Omental fat pad (tissue), 4 donors: ENCODE results near the gene WIPI1. TPM values are rescaled to one million over a fixed set of nuclear protein-coding genes. Genes with fewer than 3 reads are reported as not detected.
A peak's percentile ranks its signal among the peaks of the same experiment; 100 is the strongest.

Experiments
- ATAC-seq: fragments of 150-250 bp; one replicate; pipeline ENCODE4 v1.9.1; 2016; ENCODE audit warnings: mild to moderate bottlenecking, moderate library complexity; ENCODE audit not compliant: low FRiP score
- DNase-seq: peaks from one replicate; pipeline ENCODE4 v3.0.0-alpha.2; 2019; ENCODE audit warnings: low spot score
- CTCF ChIP-seq, 3 donors: fragments of 450-650 bp; IDR thresholded peaks; one replicate each; pipeline ENCODE4 v1.5.1; 2016 to 2017; ENCODE audit warnings: antibody characterized with exemption in 3 of 3, mild to moderate bottlenecking in 3 of 3, moderate library complexity in 2 of 3
- total RNA-seq, 4 donors: library from RNA; depleted of rRNA; stranded (reverse); fragments of >200 nt; gene quantifications; one replicate each; pipeline ENCODE4 v1.1.0, GENCODE V29; 2016

Gene WIPI1
- total RNA-seq, 4 donors from 2014 or later, result 50.1 to 101 (median 60.2) TPM

- ATAC-seq (no peak), DNase-seq (no peak)
- no peak for TF ChIP-seq CTCF (IDR thresholded peaks at IDR 0.05)
These were observed 13.7 kb upstream of the WIPI1 start for GRCh38 chr17:68470961-68471360.

GRCh38 chr17:68468788-68469187 lies 11.5 kb upstream of the WIPI1 start:
- ATAC-seq, result no peak
- no peak for TF ChIP-seq CTCF (IDR thresholded peaks at IDR 0.05)
- no peak for DNase-seq

- DNase-seq, result no peak
- no peak for TF ChIP-seq CTCF (IDR thresholded peaks at IDR 0.05)
- ATAC-seq, result no peak
These were observed 11.0 kb upstream of the WIPI1 start for GRCh38 chr17:68468334-68468733.

- TF ChIP-seq CTCF (IDR thresholded peaks at IDR 0.05), result no peak
- no peak for DNase-seq
- no peak for ATAC-seq
These were observed 6.1 kb upstream of the WIPI1 start for GRCh38 chr17:68463211-68464019.

GRCh38 chr17:68462381-68463210 lies 5.3 kb upstream of the WIPI1 start:
- peak; percentile 90 for ATAC-seq
- TF ChIP-seq CTCF (IDR thresholded peaks at IDR 0.05), result no peak
- no peak for DNase-seq

GRCh38 chr17:68461589-68461988 lies 4.3 kb upstream of the WIPI1 start:
- ATAC-seq, result no peak
- no peak for DNase-seq
- no peak for TF ChIP-seq CTCF (IDR thresholded peaks at IDR 0.05)
